Stimulated activated naive CD4-positive, alpha-beta T cell (primary cell): ENCODE data around the gene INSM2.

ENCODE experiments used
- DNase-seq, 6 experiments: peaks; one replicate each; lab custom pipeline; 2025; lab: John Stamatoyannopoulos, UW

INSM2 gene, protein sequence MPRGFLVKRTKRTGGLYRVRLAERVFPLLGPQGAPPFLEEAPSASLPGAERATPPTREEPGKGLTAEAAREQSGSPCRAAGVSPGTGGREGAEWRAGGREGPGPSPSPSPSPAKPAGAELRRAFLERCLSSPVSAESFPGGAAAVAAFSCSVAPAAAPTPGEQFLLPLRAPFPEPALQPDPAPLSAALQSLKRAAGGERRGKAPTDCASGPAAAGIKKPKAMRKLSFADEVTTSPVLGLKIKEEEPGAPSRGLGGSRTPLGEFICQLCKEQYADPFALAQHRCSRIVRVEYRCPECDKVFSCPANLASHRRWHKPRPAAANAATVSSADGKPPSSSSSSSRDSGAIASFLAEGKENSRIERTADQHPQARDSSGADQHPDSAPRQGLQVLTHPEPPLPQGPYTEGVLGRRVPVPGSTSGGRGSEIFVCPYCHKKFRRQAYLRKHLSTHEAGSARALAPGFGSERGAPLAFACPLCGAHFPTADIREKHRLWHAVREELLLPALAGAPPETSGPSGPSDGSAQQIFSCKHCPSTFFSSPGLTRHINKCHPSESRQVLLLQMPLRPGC

GRCh38 chr14:35533357-35534207 is at the start of gene INSM2:
INSM2 (plus strand) TSS chr14:35534164; CDS start chr14:35534253, 89 bp downstream.
- peak in 4 of 6 experiments; percentile 2 to 33 (median 10) for DNase-seq

DNA sequence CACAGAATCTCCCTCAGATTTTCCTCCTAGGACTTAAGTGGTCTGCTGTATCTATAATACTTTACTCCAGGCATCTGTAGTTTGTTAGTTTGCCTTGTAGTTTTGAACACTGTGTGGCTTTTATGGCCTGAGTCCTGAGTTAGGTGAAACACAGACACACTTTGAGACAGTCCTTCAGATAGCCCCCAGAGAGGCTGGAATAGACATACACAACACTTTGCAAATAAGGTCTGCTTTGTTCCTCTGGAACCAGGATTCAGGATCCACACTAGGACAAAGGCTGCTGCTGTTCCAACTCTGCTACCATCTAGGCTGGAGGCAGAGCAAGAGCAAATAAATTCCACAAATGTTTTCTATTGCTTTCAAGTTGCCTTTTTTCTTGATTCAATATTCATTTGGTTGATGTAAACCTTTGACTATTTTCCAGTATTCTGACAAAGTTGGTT is 41.4 kb upstream of the INSM2 start:
- no peak for DNase-seq

DNA sequence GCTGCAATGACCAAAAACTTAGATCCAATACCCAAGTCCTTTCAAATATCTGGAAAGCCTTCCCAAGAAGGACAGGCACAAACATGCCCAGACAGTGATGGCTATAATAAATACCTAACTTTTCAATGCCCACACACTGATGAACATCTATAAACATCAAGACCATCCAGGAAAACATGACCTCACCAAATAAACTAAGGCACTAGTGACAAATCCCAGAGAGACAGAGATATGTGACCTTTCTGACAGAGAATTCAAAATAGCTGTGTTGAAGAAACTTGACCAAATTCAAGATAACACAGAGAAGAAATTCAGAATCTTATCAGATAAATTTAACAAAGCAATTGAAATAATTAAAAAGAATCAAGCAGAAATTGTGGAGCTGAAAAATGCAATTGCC is 38.7 kb upstream of the INSM2 start:
- DNase-seq, result no peak

GRCh38 chr14:35499180-35499579 is 34.8 kb upstream of the INSM2 start:
- no peak for DNase-seq

DNA sequence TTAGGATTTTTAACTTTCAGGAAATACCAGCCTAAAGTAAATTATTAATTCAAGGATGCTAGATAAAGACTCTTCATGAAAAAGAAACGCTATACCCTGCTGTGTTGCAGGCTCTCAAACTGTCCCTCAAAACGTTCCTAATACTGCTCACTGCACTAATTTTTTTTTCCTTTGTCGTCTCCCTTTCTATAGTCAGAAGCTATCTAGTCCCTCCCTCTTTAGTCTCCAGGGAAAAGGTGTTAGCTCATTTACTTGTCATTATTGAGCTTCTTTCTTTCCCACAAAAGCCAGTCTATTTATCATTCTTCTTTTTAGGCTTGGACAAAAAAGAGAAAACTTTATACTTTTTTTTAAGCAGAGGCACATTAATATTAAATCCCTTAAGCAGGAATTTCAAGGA is 30.3 kb upstream of the INSM2 start:
- no peak for DNase-seq

DNA sequence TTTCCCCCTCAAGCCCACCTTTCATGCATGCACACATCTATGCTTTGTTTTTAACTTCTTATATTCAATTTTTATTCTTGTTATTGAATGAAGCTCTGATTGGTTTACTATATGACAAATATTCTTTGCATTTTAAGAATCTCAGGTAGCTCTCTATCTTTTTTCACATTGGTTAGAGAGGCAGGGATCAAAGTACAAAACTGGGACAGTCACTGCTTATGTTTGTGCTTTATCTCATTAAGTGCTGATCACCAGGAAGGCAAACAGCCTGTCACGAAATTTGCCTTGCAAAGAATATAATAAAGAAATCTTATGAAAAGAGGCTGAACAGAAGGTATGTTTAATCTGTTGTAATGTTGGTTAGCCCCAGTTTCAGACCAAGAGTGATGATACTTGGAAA is 29.7 kb upstream of the INSM2 start:
- no peak for DNase-seq

DNA sequence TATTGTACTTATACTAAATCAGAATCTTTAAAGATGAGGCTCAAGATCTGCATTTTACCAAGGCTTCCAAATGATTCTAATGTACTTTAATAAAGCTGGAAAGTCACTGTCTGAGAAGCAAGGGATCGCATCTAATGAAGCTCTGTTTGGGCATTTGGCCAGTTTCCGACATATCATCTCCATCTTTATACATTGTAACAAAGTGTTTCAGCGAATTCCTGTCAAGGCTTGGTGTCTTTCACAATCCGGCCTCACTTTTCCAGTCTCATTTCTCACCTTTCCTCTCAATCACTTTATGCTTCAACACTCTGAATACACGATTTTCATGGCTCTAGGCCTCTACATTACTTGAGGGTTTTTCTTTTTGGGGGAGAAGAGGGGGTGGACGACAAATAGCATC is 27.5 kb upstream of the INSM2 start:
- DNase-seq, result no peak

GRCh38 chr14:35506927-35507326 is 27.0 kb upstream of the INSM2 start:
- DNase-seq, result no peak

DNA sequence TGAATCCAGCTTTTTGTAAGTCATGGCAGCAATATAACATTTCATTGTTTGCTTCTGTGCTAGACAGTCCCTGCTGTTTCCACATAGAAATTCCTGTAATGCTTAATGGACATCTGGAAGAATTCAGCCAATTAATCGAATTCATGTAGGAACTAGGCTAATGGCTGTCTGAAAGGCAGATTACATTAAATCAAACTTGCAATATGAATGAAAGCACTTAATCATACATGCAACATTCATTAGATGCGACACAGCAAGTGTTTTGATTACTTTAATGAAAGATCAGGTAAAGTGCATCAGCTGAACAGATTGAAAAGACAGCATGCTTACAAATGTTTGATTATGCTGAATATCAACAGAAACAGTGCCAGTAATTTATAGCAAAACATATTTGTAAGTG is 24.1 kb upstream of the INSM2 start:
- no peak for DNase-seq

DNA sequence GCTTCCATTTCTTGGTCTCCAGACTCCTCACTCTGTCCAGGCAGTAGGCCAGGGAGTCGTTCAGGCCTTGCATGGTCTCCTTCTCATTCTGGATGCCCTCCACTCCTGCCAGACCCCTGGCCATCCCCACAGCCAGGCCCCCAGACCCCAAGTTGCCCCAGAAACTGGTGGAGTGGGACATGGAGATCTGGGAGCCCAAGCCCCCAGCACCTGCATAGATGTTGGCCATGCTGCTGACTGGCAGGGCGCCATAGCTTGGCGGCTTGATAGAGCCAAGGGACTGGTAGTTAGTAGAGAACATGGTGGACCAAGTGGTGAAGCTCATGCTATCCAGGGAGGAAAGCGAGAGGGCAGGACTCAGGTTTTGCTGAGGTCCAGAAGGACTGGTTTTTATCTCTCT is 21.2 kb upstream of the INSM2 start:
- no peak for DNase-seq

GRCh38 chr14:35515916-35516315 is 18.0 kb upstream of the INSM2 start:
- DNase-seq, result no peak

- DNase-seq, result no peak
Measured at GRCh38 chr14:35519986-35520385, 14.0 kb upstream of the INSM2 start.

DNA sequence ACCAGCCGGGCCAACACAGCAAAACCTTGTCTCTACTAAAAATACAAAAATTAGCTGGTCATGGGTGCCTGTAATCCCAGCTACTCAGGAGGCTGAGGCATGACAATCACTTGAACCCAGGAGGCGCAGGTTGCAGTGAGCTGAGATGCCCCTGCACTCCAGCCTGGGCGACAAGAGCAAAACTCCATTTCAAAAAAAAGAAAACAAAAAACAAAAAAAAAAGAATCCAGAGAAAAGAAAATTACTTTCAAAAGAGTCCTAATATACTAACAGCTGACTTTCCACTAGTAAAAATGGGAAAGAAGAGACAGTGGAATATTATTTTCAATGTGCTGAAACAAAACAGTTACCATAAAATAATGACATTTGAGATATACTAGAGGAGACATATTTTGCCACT is 8.3 kb upstream of the INSM2 start:
- DNase-seq, result no peak

- no peak for DNase-seq
Measured at GRCh38 chr14:35526962-35527361, 7.0 kb upstream of the INSM2 start.

DNA sequence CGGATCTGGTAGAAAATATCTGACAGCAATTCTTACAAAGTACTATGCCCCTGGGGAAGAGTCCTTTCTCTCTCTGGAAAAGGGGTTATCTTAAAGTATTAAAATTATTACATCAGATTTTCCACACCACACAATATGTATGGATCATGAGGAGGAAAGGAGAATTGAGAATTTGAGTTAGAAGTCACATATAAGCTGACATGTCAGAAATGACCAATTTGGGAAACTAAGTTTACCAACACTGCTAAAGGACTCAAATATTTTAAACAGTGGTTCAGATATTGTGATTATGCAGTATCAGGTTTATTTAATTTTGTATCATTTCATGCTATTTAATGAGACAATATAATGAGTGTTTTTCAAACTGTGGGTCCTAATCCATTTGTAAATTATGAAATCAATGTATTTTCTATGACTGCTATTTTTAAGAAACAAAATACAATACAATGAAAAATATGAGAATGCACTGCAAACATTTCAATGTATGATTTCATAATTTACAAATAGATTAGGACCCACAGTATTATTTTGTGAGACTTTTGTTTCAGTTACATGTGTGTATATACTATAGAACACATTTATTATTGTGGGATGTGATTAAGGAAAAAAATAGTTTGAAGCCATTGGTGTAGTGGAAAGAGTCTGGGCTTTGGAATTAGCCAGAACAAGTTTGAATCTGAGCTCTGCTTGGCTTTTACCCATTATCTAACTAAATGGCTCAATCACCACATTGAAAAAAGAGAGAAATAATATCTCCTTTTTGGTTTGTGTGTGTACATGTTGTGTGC is 1.8 kb upstream of the INSM2 start:
- DNase-seq, result no peak

GRCh38 chr14:35532783-35533356 is 1.1 kb upstream of the INSM2 start:
- no peak for DNase-seq

- DNase-seq, result peak in 1 of 6 experiments; percentile 12
Measured at GRCh38 chr14:35534208-35534872, 376 bp downstream of the INSM2 start.

DNA sequence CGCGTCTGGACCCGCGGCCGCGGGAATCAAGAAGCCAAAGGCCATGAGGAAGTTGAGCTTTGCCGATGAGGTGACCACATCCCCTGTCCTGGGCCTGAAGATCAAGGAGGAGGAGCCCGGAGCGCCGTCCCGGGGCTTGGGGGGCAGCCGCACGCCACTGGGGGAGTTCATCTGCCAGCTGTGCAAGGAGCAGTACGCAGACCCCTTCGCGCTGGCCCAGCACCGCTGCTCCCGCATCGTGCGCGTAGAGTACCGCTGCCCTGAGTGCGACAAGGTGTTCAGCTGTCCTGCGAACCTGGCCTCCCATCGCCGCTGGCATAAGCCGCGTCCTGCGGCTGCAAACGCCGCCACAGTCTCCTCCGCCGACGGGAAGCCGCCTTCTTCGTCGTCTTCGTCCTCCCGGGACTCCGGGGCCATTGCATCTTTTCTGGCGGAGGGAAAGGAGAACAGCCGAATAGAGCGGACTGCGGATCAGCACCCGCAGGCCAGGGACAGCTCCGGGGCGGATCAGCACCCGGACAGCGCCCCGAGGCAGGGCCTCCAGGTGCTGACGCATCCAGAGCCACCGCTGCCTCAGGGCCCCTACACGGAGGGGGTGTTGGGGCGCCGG is 1.0 kb downstream of the INSM2 start:
- peak; percentile 19 to 60 (median 39) for DNase-seq

DNA sequence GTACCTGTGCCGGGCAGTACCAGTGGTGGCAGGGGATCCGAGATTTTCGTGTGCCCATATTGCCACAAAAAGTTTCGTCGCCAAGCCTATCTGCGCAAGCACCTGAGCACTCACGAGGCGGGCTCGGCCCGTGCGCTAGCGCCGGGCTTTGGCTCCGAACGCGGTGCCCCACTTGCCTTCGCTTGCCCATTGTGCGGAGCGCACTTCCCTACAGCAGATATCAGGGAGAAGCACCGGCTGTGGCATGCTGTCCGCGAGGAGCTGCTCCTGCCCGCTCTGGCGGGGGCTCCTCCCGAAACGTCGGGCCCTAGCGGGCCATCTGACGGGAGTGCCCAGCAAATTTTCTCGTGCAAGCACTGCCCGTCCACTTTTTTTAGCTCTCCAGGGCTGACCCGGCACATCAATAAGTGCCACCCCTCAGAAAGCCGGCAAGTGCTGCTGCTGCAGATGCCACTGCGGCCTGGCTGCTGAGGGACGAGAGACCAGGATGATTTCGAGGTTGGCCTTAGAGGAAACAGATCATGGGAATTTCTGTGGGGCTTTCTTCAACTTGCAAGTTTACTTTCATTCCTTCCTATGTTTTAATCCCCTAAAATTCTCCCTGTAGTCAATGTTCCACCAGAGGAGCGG is 1.6 kb downstream of the INSM2 start:
- no peak for DNase-seq

DNA sequence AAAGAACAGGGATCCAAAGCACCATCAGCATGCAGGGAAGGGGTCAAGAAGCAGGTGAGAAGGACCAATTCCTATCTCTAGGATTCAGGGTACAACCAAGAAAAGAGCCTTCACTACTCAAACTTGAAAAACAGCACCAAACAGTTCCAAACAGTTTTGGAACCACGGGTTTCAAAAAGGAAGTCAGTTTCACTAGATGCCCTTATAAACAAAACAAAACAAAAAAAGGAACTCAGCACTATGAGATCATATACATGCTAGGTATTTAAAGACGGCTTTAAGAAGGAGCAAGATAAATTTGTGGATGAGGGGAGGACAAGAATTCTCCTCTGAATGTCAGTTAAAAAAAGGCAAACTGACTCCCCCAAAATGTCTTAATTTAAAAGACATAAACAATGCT is 6.0 kb downstream of the INSM2 start:
- no peak for DNase-seq
